Large intestine (tissue), 3 donors: ENCODE results near the gene CNOT4. TPM values are rescaled to one million over a fixed set of nuclear protein-coding genes. Genes with fewer than 3 reads are reported as not detected.
A peak's percentile ranks its signal among the peaks of the same experiment; 100 is the strongest.

ENCODE experiments used
- DNase-seq, 2 donors: peaks; one replicate each; pipeline versions ENCODE4 v3.0.0 to v3.0.0-alpha.2; 2013
- H3K27ac ChIP-seq: one replicate; pipeline ENCODE4 v1.5.1; 2013; ENCODE audit warnings: low read length
- H3K27me3 ChIP-seq: 2 replicates; pipeline ENCODE4 v1.6.1; 2013; ENCODE audit warnings: low read length; ENCODE audit not compliant: control insufficient read depth, insufficient read depth
- H3K36me3 ChIP-seq: 2 replicates; pipeline ENCODE4 v1.6.1; 2013; ENCODE audit warnings: low read length; ENCODE audit not compliant: control insufficient read depth, insufficient read depth
- H3K4me1 ChIP-seq: one replicate; pipeline ENCODE4 v1.6.1; 2013; ENCODE audit warnings: low read length; ENCODE audit not compliant: control insufficient read depth, insufficient read depth
- H3K4me3 ChIP-seq: one replicate; pipeline ENCODE4 v1.5.1; 2013; ENCODE audit warnings: low read length
- H3K9me3 ChIP-seq: one replicate; pipeline ENCODE4 v1.6.1; 2013; ENCODE audit warnings: mild to moderate bottlenecking, low read depth, low read length, moderate library complexity; ENCODE audit not compliant: control insufficient read depth
- WGBS: methylation state at CpG from one replicate; pipeline ENCODE4 v1.1.5; 2013; ENCODE audit warnings: low lambda C conversion rate; ENCODE audit not compliant: insufficient coverage; 5-methylcytosine and 5-hydroxymethylcytosine counted together
- polyA plus RNA-seq: library from polyadenylated mRNA; unstranded; fragments of 120-200 nt; gene quantifications from one replicate; pipeline ENCODE4 v1.2.1, GENCODE V29; 2013

The CNOT4 gene
- polyA plus RNA-seq, 1 donor: 18.8 TPM

GRCh38 chr7:135386776-135387175, 123.1 kb downstream of the CNOT4 start:
- no peaks in the 10 kb centered on the region for H3K27me3 ChIP-seq
- H3K4me1 ChIP-seq: peaks cover 1% of the 10 kb centered on the region
- no peaks in the 10 kb centered on the region for H3K9me3 ChIP-seq
- no peak overlapping the region for H3K4me3 ChIP-seq
- no CpG with 5 or more reads among the region's 2 CpGs for WGBS
- peaks cover 8% of the 10 kb centered on the region for H3K36me3 ChIP-seq
- DNase-seq: no peak
- H3K27ac ChIP-seq: no peak overlapping the region

- no peaks in the 10 kb centered on the region for H3K27me3 ChIP-seq
- peaks cover 8% of the 10 kb centered on the region for H3K36me3 ChIP-seq
Measured at GRCh38 chr7:135386181-135386580, 123.7 kb downstream of the CNOT4 start.

GRCh38 chr7:135385209-135385608, 124.7 kb downstream of the CNOT4 start:
- WGBS: 86% methylated on average over 1 of the region's 3 CpGs
- H3K9me3 ChIP-seq: no peaks in the 10 kb centered on the region
- peaks cover 8% of the 10 kb centered on the region for H3K36me3 ChIP-seq
- peaks cover 7% of the 10 kb centered on the region for H3K4me1 ChIP-seq
- no peak overlapping the region for H3K4me3 ChIP-seq
- H3K27ac ChIP-seq: no peak overlapping the region
- no peak for DNase-seq
- no peaks in the 10 kb centered on the region for H3K27me3 ChIP-seq

More at GRCh38 chr7:135386181-135386580, 123.7 kb downstream of the CNOT4 start:
- Histone ChIP-seq H3K27ac (no peak overlapping the region), H3K4me1 (peaks cover 7% of the 10 kb centered on the region), H3K4me3 (no peak overlapping the region), H3K9me3 (no peaks in the 10 kb centered on the region)
- no peak for DNase-seq

- Histone ChIP-seq H3K4me3 (no peak overlapping the region), H3K36me3 (peaks cover 7% of the 10 kb centered on the region), H3K9me3 (no peaks in the 10 kb centered on the region), H3K4me1 (peaks cover 7% of the 10 kb centered on the region), H3K27me3 (no peaks in the 10 kb centered on the region), H3K27ac (no peak overlapping the region)
- 67% methylated on average over 1 of the region's 2 CpGs for WGBS
- DNase-seq: no peak
Measured at GRCh38 chr7:135383525-135384175, 126.3 kb downstream of the CNOT4 start.

- Histone ChIP-seq H3K4me1 (peaks cover 7% of the 10 kb centered on the region), H3K36me3 (peaks cover 4% of the 10 kb centered on the region), H3K9me3 (no peaks in the 10 kb centered on the region), H3K27ac (peak overlapping the region; percentile 73), H3K27me3 (no peaks in the 10 kb centered on the region), H3K4me3 (no peak overlapping the region)
- 100% methylated on average over 1 of the region's 3 CpGs for WGBS
- DNase-seq: peak; percentile 60 to 84
Measured at GRCh38 chr7:135382173-135382572, 127.7 kb downstream of the CNOT4 start.

GRCh38 chr7:135381369-135381768, 128.5 kb downstream of the CNOT4 start:
- no peaks in the 10 kb centered on the region for H3K9me3 ChIP-seq
- no peaks in the 10 kb centered on the region for H3K27me3 ChIP-seq
- H3K27ac ChIP-seq: peak overlapping the region; percentile 73
- peaks cover 7% of the 10 kb centered on the region for H3K4me1 ChIP-seq
- H3K36me3 ChIP-seq: no peaks in the 10 kb centered on the region
- WGBS: no CpG with 5 or more reads among the region's 1 CpG
- no peak overlapping the region for H3K4me3 ChIP-seq
- DNase-seq: no peak

- DNase-seq: no peak
- Histone ChIP-seq H3K36me3 (no peaks in the 10 kb centered on the region), H3K9me3 (no peaks in the 10 kb centered on the region), H3K27me3 (no peaks in the 10 kb centered on the region), H3K27ac (no peak overlapping the region), H3K4me3 (no peak overlapping the region), H3K4me1 (peaks cover 7% of the 10 kb centered on the region)
Measured at GRCh38 chr7:135380351-135380750, 129.6 kb downstream of the CNOT4 start.

- peaks cover 7% of the 10 kb centered on the region for H3K4me1 ChIP-seq
- no peak overlapping the region for H3K4me3 ChIP-seq
- H3K9me3 ChIP-seq: no peaks in the 10 kb centered on the region
- H3K36me3 ChIP-seq: no peaks in the 10 kb centered on the region
- H3K27me3 ChIP-seq: no peaks in the 10 kb centered on the region
- H3K27ac ChIP-seq: no peak overlapping the region
- DNase-seq: no peak
Measured at GRCh38 chr7:135377171-135377570, 132.7 kb downstream of the CNOT4 start.

GRCh38 chr7:135375908-135376699, 133.8 kb downstream of the CNOT4 start:
- DNase-seq: no peak
- Histone ChIP-seq H3K4me3 (no peak overlapping the region), H3K27ac (no peak overlapping the region), H3K36me3 (no peaks in the 10 kb centered on the region), H3K9me3 (no peaks in the 10 kb centered on the region), H3K27me3 (no peaks in the 10 kb centered on the region), H3K4me1 (no peaks in the 10 kb centered on the region)
- whole genome bisulfite sequencing: 88% methylated on average over 4 of the region's 5 CpGs

GRCh38 chr7:135374736-135375135, 135.2 kb downstream of the CNOT4 start:
- no peak overlapping the region for H3K27ac ChIP-seq
- H3K27me3 ChIP-seq: no peaks in the 10 kb centered on the region
- no peaks in the 10 kb centered on the region for H3K36me3 ChIP-seq
- H3K9me3 ChIP-seq: no peaks in the 10 kb centered on the region
- H3K4me3 ChIP-seq: no peak overlapping the region
- H3K4me1 ChIP-seq: no peaks in the 10 kb centered on the region
- WGBS: 93% methylated on average over 2 of the region's 3 CpGs
- no peak for DNase-seq

- Histone ChIP-seq H3K4me1 (peaks cover 2% of the 10 kb centered on the region), H3K9me3 (no peaks in the 10 kb centered on the region), H3K27ac (no peak overlapping the region), H3K27me3 (no peaks in the 10 kb centered on the region), H3K36me3 (no peaks in the 10 kb centered on the region), H3K4me3 (no peak overlapping the region)
- peak in 1 of 2 donors; percentile 16 for DNase-seq
- WGBS: no CpG with 5 or more reads among the region's 10 CpGs
Measured at GRCh38 chr7:135372222-135372621, 137.7 kb downstream of the CNOT4 start.
